ENCODE data around the gene HMGCL.
"Not testable (repeated sequence)": the region's sequence is repeated elsewhere in the genome, so short reads cannot be mapped to it uniquely, and the experiment has no call there.

HMGCL gene

DNA sequence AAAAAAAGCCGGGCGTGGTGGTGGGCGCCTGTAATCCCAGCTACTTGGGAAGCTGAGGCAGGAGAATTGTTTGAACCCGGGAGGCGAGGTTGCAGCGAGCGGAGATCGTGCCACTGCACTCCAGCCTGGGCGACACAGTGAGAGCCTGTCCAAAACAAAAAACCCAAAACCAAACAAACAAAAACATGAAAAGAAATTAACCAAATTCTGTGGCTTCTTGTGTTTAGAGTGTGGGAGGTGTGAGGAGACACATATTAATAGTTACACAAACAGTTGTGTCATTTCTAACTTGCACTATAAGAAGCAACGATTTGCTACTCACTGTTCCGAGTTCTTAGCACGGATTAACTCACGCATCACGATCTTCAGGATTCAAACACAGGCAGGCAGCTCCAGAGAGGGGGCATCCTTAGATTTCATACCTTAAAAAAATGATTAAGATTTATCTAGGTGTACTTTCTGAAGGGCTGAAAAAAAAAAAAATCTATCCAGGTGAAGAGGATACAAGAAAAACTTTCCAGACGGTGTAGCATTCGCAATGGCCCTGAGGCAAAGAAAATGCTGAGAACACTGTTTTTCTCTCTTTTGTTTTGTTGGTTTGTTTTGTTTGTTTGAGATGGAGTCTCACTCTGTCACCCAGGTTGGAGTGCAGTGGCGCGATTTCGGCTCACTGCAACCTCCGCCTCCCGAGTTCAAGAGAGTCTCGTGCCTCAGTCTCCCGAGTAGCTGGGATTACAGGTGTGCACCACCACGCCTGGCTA is 713 bp upstream of the HMGCL start:
- DNase-seq, result no peak

DNA sequence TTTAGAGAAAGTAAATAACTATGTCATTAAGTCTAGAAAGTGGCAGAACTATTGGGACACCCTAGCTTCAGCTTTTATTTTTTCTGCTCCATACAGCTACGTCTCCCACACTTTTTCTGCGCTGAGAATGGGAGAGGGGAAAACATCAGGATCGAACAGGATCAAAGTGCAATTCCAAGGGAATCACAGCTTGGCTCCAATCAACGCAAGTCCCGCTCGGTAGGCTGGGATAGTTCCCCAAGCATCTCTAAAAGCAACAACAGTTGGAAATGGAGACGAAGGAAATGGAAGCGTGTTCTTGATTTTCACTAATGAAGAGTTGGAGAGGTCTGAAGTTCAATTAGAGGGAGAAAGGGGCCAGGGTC is 536 bp downstream of the HMGCL start:
- no peak for DNase-seq

DNA sequence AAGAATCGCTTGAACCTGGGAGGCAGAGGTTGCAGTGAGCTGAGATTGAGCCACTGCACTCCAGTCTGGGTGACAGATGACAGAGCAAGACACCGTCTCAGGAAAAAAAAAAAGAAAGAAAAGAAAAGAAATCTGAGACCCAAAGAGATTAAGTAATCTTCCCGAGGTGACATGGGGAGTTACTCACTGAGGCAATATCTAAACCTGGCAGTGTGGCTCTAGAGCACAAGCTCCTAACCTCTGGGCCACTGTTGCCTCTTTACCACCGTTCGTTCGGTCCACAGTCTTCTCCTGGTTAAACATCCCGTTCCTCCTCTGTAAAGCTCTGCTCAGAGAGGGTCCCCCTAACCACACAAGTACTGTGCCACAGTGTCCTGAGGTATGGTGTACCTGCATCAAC is 1.5 kb downstream of the HMGCL start:
- no peak for DNase-seq

DNA sequence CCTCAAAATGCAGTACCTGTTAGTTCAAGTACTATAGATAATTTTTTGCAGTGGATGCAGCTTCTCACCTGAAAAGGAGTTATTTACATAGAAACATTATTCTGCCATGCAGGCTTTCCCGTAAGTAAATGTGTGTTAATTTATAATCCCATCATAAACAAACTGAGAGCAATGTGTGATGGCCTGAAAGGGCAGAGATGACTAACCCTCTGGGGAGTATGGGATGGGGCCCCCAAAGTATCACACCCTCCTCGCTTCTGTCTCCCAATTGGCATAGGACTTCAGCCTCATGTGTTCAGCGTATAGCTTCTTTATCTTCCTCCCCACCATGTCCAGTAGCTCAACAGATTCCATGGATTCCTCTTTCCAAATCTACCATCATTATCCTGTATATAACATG is 7.6 kb downstream of the HMGCL start:
- no peak for DNase-seq

DNA sequence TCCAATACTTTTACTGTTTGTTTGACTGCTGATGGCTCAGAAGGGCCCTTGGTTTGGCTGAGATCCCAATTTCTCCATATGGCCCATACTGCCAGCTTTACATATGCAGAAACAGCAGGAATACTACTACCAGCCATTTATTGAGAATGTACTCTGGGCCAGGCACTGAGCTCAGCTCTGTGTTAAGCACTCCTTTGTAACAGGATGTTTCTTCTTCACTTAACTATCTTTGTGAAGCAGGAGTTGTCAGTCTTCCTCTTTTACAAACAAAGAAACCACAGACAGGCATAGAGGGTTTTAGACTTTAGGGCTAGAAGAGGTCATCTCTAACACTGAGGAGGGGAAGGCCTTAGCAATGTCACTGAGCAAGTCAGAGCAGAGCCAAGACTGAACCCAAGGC is 8.3 kb downstream of the HMGCL start:
- no peak for DNase-seq

DNA sequence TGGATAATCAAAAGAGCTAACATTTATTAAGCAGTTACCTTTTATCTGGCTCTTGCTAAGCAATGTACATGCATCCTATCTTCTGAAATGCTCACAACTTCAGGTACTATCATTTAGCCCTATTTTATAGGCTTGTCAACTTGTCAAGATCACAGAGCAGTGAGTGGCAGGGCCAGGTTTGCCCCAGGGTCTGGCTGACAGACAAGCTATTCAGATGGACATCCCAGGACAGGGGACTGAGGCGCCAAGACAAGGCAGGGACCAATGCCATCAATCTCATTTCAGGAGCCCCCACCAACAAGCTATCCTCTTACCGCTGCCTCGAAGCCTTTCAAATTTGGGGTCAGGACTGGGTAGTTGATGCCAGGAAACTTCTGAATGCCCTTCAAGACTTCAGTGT is 8.9 kb downstream of the HMGCL start:
- DNase-seq, result no peak

DNA sequence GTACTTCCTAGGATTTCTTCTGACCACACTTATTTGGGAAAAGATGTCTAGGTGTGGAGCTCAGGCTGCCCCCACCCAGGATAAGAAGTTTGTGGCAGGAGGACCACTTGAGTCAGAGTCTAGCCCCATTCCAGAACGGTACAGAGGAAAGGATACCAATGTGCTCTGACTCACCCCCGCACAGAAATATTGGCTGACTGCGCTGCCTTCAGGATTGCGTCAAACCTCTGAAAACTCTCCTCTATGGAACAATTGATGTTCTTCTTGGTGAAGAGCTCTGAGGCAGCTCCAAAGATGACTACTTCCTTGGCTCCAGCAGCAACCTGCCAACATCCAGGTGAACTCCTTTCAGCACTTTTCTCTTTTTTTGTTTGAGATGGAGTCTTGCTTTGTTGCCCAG is 11.2 kb downstream of the HMGCL start:
- DNase-seq, result no peak

DNA sequence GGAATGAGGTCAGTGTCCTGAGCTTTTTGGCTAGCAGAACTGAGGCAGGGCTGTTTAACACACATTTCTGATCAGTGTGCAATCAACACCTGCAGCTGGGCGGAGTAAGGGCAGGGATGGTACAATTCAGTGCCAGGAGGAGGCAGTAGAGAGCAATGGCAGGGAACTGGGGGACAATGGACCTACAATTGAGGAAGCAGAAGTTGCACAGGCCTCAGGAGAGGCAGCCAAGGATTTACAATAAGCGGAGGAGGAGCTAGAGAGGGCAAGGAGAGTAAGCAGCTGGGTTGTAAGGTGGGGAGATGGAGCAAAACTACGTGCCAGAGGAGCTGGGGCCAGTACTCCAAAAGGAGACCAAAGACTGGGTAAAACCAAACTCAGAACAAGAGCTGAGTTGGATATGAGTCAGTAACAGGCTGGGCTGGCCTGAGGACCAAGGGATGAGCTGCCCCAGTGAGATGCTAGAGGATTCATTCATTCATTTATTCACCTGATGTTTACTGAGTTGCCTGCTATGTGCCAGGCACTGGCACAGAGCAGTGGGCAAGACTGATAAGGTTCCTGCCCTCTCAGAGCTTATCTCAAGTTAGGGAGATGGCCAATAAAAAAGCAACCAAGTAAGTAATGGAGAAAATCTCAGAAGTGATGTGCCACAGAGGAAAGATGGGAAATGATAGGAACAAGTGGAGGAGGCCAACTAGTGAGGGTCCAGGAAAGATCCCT is 14.2 kb downstream of the HMGCL start:
- DNase-seq, result peak; percentile 75 to 77

DNA sequence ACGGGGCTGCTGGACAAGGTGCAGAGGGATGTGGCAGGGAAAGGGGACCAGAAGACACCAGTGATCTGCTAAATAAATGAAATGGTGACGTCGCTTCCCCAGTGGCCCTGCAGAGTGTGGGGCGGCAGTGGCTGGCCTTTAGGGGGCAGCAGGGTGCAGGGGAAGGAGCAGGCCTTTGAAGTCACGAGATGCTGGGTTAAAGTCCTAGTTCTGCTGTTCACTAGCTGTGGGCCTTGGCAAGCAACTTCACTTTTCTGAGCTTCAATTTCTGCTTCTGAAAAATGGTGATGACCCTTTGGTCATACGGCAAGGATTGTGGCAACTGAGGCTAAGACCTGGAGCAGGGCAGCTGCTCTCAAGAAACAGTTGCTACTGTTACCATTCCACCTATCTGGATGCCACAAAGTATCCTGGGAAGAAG is 15.5 kb downstream of the HMGCL start:
- peak; percentile 88 for DNase-seq

DNA sequence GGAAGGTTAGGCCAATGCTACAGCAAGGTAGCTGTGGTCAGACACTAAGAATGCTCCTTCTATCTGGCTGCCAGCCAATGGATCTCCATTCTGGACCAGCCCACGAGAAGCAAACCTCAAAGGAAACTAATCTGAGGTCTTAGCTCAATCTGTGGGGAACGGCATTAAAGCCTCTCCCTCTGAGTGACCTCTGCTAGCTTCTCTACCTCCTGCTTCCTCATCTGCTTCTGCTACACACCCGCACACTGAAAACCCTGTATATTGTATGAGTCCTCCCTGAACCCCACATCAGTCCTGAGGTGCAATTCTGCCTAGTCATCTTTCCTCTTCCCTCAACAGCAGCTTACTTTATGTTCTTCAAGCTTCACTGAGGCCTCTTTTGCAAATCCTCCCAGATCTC is 17.8 kb downstream of the HMGCL start:
- no peak for DNase-seq

DNA sequence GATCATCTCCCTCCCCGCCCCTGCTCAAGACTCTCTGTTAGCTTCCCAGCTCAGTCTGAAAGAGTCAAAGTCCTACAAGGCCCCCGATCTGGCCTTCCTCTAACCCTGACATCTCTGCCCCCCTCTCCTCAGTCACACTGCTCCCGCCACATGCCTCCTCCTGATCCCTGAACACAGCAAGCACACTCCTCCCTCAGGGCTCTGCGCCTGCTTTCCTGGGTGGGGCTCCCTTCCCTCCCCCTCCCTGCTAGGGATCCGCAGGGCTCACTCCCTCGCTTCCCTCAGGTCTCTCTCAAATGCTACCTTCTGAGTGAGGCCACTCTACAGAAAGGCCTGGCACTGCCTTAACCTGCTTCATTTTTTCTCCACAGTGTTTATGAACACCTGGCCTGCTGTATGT is 18.9 kb downstream of the HMGCL start:
- no peak for DNase-seq

DNA sequence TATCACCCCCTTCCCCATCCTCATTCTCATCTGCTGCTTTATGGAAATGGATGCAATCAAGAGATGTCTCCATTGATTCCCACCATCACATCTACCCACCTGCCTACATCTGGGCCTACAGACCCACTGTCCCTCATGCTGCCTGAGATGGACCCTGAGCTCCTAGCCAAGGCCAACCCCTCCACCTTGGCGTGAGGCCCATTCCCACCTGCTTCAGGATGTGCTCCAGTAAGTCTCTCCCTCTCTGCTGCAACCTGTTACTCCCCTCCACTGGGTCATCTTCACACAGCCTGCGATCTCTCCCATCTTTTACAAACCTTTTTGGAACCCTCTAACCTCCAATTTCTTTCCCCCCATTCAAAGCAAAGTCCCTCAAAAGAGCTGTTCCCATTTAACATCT is 20.2 kb downstream of the HMGCL start:
- no peak for DNase-seq

DNA sequence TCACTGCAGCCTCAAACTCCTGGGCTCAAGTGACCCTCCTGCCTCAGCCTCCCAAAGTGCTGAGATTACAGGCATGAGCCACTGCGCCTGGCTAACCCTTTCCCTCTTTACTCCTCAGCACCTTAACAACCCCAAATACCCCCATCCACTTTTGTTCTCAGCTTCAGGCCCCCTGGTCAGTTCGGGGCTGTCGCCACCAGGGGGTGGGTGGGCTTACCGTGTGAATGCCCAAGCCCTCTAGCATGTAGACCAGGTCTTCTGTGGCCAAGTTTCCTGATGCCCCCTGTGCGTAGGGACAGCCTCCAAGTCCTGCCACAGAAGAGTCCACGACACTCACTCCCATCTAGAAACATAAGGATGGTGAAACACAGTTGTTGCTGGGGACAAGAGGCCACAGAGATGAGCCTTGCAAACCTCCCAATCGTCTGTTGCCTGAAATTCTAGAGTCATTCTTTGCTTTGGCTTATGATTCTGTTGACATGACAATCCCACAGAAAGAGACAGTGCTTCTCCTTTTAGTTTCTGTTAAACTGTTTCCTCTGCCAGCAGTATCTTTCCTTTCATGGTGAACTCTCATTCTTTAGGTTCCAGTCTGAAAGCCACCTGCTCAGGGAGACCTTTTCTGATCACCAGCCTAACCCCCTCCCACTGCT is 20.9 kb downstream of the HMGCL start:
- no peak for DNase-seq

DNA sequence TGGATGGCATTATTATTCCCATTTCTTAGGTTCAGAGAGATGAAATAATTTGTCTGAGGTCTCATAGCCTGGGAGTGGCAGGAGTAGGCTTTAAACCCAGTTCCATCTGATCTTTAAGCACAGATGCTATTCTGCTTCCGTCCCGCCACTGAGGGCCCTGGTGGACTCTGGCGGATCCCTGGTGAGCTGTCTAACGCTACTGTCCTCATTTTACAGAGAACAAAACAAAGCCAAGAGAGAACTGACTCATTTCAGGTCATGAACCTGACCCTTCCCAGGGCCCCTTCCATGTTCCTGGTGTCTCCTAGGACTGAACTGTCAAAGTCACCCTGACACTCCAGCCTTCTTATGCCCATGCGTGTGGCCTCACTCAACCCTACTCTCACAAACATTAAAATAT is 21.6 kb downstream of the HMGCL start:
- no peak for DNase-seq

DNA sequence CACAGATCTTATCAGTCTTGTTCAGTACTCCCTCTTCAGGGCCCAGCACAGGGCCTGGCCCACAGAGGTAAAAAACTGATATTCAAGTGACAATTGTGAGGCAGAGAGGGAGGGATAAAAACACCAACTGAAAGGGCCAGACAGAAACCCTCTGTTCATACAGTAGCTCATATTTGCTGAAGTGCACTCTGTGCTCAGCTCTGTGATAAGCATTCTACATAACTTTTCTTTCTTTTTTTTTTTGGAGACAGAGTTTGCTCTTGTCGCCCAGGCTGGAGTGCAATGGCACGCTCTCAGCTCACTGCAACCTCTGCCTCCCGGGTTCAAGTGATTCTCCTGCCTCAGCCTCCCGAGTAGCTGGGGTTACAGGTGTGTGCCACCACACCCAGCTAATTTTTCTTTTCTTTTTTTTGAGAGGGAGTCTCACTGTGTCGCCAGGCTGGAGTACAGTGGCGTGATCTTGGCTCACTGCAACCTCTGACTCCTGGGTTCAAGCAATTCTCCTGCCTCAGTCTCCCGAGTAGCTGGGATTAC is 22.4 kb downstream of the HMGCL start:
- not testable (repeated sequence) for DNase-seq

DNA sequence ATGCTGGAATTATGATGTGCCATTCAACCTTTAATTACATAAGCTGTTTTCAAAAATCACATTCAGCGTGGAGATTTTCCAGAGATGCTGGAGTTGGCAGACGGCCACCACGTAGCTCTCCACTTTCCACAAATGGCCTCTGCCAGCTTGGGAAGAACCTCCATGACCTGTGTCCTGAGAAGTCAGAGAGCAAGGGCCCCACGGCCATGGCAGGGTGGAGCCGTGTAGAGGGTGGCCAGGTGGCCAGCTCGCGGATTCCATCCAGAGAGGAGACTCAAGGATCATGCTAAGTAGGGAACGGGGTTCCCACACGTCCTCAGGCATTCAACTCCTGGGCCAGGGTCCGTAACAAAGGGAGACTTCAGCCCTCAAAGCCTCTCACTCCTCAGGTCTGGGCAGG is 23.4 kb downstream of the HMGCL start:
- DNase-seq, result no peak

DNA sequence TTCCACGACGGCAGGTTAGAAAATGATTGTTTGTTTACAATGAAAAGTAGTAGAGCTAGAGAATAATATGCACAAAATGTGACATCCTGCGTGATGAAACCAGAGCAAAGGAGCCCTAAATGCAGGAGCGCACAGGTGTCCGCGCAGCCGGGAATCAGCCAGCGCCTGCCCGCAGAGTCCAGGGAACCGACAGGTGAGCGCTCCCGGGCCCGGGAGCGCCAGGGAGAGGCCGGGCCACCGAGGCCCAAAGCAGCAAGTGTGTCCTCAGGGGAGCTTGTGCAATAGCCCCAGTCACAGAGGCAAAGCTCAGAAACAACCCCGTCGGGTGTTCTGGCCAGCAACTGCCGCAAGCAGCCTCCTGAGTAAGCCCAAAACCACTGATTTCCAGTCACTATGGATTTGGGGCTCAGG is 23.9 kb downstream of the HMGCL start:
- no peak for DNase-seq

DNA sequence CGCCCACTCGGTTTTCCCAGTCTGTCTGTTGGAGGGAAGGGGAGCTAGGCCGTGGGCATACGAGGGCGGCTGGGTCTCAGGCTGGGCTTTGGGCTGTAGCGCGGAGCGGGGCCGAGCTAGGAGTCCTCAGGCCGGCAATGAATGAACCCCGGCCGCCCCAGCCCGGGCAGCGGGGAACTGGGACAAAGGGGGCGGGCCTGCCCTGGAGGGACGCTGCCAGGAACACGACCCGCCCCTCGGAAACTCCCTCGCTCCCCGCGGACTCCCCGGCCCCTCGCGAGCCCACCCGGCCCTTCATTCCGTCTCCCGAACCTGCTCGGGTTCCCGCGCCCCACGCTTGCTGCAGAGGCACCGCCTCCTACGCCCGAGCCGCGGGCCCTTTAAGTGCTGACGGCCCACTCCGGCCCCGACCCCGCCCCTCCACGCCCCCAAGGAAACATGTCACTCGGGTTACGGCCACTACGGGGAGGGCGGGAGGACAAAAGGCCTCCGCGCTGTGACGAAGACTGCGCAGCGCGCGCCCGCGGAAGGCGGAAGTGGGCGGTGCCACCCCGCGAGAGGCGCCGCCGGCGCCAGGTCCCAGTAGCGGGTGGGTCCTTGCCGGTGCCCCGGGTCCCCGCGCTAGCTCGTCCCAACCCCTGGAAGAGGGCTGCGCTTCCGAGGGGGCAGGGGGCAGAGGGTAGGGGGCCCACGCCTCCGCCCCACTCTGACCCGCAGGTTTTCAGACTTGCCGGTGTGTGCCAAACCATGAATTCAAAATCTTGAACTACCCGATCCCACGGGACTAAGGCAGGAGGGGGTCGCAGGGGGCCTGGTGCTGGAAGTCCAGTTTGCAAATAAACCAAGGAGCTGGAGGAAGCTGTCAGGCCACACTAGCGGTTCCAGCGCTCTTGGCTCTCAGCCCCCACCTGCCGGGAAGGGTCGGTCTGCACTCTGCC is 24.6 kb downstream of the HMGCL start, which contains the start of gene GALE:
Gene GALE (minus strand): TSS at position 355 of the 938 bp plus-strand sequence. CDS start 1,747 bp downstream, outside the sequence.
- DNase-seq, result peak; percentile 98 to 99

DNA sequence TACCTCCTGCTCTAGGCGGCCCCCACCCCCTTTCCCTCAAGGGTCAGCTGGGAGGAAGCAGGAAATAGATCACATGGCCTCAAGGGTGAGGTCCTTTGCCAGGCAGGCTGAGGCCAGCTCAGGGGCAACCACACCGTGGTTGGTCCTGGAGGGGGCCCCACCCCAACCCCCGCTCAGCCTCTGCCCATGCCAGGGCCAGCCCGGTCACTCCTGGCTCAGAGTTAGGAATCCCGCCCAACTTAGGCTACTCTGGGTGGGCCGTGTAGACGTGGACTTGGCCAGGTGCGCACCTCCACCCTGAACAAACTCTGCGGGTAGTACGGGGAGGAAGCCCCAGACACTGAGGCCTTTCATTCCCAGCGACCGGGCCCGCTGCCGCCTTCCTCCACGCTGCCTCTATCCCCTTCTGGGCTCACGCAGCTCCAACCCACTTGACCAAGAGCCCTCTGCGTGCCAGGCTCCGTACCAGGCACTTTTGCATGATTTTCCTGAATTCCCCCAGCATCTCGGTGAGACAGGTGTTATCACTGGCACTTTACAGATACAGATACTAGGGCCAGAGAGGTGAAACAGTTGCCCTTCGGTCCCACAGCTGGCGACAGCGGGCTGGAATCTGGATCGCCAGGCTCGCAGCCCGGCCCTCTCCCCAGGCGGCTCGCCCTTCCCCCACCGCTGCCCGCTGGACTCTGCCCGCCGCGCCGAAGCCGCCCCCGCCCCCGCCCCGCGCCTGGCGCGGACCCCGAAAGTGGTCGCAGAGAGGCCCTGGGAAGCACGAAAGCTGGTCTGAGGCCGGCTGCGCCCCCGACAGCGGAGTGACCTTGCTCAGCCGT is 25.4 kb downstream of the HMGCL start:
- DNase-seq, result peak; percentile 56 to 60

DNA sequence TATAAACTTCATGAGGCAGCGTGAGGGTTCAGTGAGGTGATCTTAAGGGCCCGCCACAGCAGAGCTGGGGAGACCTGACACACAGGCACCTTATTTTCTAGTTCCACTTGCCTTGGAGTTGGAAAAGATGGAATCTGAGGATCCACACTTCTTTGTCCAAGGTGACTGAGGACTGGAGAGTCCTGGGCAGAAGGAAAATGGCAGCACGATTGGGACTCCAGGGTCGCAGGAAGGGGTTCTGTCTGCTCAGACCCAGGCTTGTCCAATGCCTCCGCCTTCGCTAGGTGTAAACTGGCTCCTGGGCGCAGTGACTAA is 26.0 kb downstream of the HMGCL start:
- DNase-seq, result no peak

DNA sequence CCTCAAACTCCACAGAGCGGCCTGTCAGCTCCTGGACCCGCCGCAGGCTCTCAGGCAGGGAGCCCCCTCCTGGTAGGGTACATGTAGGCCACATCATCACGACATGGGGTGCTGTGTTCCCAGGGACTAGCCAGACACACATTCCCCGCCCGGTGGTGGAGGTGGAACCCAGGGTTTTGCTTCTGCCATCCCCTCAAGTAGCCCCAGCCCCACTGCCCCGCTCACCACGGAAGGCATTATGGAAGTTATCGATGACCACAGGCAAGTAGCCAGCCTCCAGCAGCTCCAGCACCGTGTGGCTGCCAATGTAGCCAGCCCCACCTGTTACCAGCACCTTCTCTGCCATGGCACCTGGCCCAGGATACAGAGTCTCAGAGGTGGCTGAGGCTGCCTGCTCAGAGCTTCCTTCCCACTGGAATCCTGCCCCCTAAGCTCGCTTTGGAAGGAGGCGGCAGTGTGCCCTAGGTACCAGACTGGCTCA is 26.5 kb downstream of the HMGCL start:
- DNase-seq, result peak; percentile 30 to 49
